Panc1 (cell line): ENCODE results near the gene STYK1. TPM values are rescaled to one million over a fixed set of nuclear protein-coding genes. Genes with fewer than 3 reads are reported as not detected.

Experiments used
- ATAC-seq: fragments of 200-7000 bp; cut with Tn5 transposase; 2 replicates; pipeline ENCODE4 v1.9.1; 2020; ENCODE audit warnings: mild to moderate bottlenecking, moderate library complexity
- BruUV-seq: library from RNA; stranded (reverse); fragments of 400-500 nt; replicated peaks from 2 replicates; lab custom pipeline; 2021; lab: Mats Ljungman, UMichigan
- CTCF ChIA-PET: fragments of 300-600 bp; sonication (Branson Sonifier 250); formaldehyde crosslinking; loops from one replicate; lab custom pipeline; 2022; ENCODE audit warnings: antibody characterized with exemption; lab: Charles Lee
- POLR2A ChIA-PET: fragments of 300-600 bp; sonication (Branson Sonifier 250); formaldehyde crosslinking; loops from one replicate; lab custom pipeline; 2022; ENCODE audit warnings: antibody characterized with exemption; lab: Charles Lee
- DNase-seq: peaks from one replicate; pipeline ENCODE4 v3.0.0-alpha.2; 2010; ENCODE audit warnings: low read depth, low spot score
- H3K27ac ChIP-seq: 2 replicates; pipeline ENCODE4 v1.5.1; 2011; ENCODE audit warnings: mild to moderate bottlenecking, low read length, inconsistent platforms
- H3K27me3 ChIP-seq: fragments of 200-500 bp; sonication (Bioruptor generic); 2 replicates; pipeline ENCODE4 v1.6.0; 2014; ENCODE audit warnings: low read length, inconsistent platforms; ENCODE audit not compliant: control insufficient read depth, insufficient read depth
- H3K36me3 ChIP-seq: fragments of 200-500 bp; sonication (Bioruptor generic); 2 replicates; pipeline ENCODE4 v1.5.1; 2014; ENCODE audit warnings: inconsistent platforms, mild to moderate bottlenecking, low read length, moderate library complexity; ENCODE audit not compliant: control insufficient read depth, insufficient read depth
- H3K4me1 ChIP-seq: 2 replicates; pipeline ENCODE4 v1.5.1; 2011; ENCODE audit warnings: inconsistent platforms, mild to moderate bottlenecking, low read length, moderate library complexity; ENCODE audit not compliant: control insufficient read depth, insufficient read depth
- H3K4me3 ChIP-seq, 2 experiments: 2 replicates each; pipeline ENCODE4 v1.5.1; 2011 to 2012; ENCODE audit warnings: low read depth in 2 of 2, low read length in 2 of 2, mild to moderate bottlenecking in 2 of 2, inconsistent platforms in 1 of 2, moderate library complexity in 1 of 2
- H3K9me3 ChIP-seq: fragments of 200-500 bp; sonication (Bioruptor generic); 2 replicates; pipeline ENCODE4 v1.5.1; 2014; ENCODE audit warnings: low read depth, mild to moderate bottlenecking, inconsistent platforms, low read length, moderate library complexity; ENCODE audit not compliant: control insufficient read depth, insufficient read depth
- POLR2AphosphoS5 ChIP-seq: IDR thresholded peaks from 2 replicates; pipeline ENCODE4 v1.6.1; 2012; ENCODE audit warnings: mild to moderate bottlenecking, low read depth, low read length, moderate library complexity
- SIN3A ChIP-seq: IDR thresholded peaks from 2 replicates; pipeline ENCODE4 v1.6.1; 2012; ENCODE audit warnings: low read depth, mild to moderate bottlenecking, low read length, moderate library complexity, borderline replicate concordance; ENCODE audit not compliant: insufficient read depth
- TCF7L2 ChIP-seq: IDR thresholded peaks from 2 replicates; pipeline ENCODE4 v1.6.1; 2011; ENCODE audit warnings: mild to moderate bottlenecking, low read depth, low read length, inconsistent platforms
- in situ Hi-C: cut with HindIII; loops from 2 replicates; pipeline ENCODE4 v1.10.0; 2016; ENCODE audit warnings: low sequenced_read_pairs, low pct_unique_long_range_greater_than_20kb
- intact Hi-C: fragments of 100-400 bp; cut with micrococcal nuclease; formaldehyde crosslinking; loops from one replicate; pipeline ENCODE4 v1.10.0; 2022; ENCODE audit not compliant: unreplicated experiment
- total RNA-seq: library from RNA; stranded (reverse); gene quantifications from one replicate; pipeline ENCODE4 v1.2.1, GENCODE V29; 2021; ENCODE audit not compliant: unreplicated experiment
- TF ChIP-seq, protein P1 (sequence below): fragments of 450-650 bp; IDR thresholded peaks from 2 replicates; pipeline ENCODE4 v1.5.1; 2017; ENCODE audit warnings: mild to moderate bottlenecking
- TF ChIP-seq, protein P2 (sequence below), 2 experiments: IDR thresholded peaks; 2 replicates each; pipeline ENCODE4 v1.6.1; 2011 to 2012; ENCODE audit warnings: low read depth in 2 of 2, control low read depth in 1 of 2, low read length in 1 of 2, mild to moderate bottlenecking in 1 of 2, moderate library complexity in 1 of 2; ENCODE audit not compliant: insufficient read depth in 1 of 2

Gene STYK1
- total RNA-seq, 1 experiment from 2014 or later, result 0.85 TPM

DNA sequence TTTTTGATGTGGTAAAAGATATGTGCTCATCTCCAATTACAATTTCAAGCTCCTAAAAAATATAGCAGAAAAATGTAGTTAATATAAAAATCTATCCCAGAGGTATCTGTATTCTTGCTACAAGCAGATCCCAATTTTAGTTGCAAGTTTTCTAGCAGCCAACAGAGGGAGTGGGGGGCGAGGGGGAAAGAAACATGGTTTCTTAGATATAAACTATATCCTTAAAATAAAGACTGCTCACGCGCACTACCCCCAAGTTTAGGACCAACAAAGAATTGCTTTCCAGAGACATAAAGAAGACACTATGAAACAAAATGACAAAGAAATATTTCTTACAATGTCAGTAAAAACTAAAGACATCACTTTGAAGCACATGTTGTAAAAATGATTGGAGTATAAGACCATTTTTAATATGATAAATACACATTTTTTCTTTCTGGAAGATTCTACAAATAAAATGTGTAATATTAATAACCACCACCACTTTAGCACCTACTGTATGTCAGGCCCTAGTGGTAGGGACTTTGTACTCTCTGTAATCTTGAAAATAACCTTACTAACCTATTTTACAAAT is 65.9 kb downstream of the STYK1 start:
- no TSS peak for BruUV-seq
- DNase-seq, result no peak
- in situ Hi-C loops, result no loop called here

DNA sequence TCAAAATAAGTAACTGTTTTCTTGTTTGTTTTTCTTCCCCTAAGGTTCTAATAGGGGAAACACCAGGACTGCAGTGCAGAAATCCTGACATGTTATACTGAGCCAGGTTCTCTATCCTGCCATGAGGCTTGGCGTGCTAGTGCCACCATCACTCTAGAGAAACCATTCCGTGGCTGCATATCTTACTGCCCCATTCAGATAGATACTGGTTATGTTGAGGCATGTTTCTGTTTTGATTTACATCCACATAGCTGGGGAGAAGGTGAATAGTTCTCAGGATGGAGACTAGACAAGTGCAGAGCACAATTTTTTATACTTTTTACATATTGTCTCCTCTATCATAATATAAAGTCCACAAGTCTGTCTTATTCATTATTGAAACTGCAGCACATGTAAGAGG is 72.0 kb downstream of the STYK1 start:
- TF ChIP-seq POLR2AphosphoS5, result no peak
- no peak for TF ChIP-seq TCF7L2
- TF ChIP-seq, protein P1, sequence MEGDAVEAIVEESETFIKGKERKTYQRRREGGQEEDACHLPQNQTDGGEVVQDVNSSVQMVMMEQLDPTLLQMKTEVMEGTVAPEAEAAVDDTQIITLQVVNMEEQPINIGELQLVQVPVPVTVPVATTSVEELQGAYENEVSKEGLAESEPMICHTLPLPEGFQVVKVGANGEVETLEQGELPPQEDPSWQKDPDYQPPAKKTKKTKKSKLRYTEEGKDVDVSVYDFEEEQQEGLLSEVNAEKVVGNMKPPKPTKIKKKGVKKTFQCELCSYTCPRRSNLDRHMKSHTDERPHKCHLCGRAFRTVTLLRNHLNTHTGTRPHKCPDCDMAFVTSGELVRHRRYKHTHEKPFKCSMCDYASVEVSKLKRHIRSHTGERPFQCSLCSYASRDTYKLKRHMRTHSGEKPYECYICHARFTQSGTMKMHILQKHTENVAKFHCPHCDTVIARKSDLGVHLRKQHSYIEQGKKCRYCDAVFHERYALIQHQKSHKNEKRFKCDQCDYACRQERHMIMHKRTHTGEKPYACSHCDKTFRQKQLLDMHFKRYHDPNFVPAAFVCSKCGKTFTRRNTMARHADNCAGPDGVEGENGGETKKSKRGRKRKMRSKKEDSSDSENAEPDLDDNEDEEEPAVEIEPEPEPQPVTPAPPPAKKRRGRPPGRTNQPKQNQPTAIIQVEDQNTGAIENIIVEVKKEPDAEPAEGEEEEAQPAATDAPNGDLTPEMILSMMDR, result no peak
- no peak for TF ChIP-seq SIN3A
- TF ChIP-seq, protein P2, sequence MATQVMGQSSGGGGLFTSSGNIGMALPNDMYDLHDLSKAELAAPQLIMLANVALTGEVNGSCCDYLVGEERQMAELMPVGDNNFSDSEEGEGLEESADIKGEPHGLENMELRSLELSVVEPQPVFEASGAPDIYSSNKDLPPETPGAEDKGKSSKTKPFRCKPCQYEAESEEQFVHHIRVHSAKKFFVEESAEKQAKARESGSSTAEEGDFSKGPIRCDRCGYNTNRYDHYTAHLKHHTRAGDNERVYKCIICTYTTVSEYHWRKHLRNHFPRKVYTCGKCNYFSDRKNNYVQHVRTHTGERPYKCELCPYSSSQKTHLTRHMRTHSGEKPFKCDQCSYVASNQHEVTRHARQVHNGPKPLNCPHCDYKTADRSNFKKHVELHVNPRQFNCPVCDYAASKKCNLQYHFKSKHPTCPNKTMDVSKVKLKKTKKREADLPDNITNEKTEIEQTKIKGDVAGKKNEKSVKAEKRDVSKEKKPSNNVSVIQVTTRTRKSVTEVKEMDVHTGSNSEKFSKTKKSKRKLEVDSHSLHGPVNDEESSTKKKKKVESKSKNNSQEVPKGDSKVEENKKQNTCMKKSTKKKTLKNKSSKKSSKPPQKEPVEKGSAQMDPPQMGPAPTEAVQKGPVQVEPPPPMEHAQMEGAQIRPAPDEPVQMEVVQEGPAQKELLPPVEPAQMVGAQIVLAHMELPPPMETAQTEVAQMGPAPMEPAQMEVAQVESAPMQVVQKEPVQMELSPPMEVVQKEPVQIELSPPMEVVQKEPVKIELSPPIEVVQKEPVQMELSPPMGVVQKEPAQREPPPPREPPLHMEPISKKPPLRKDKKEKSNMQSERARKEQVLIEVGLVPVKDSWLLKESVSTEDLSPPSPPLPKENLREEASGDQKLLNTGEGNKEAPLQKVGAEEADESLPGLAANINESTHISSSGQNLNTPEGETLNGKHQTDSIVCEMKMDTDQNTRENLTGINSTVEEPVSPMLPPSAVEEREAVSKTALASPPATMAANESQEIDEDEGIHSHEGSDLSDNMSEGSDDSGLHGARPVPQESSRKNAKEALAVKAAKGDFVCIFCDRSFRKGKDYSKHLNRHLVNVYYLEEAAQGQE (IDR thresholded peaks at IDR 0.05; ENCODE audit: insufficient read depth in 1 of 2, low read depth in 2 of 2, low read length in 1 of 2), result no peak
- intact Hi-C loops, result loop anchor here (10.0 kb wide), 1 partner anchor 73 kb away; the partner anchor contains the start of gene STYK1
- ChIA-PET CTCF (no interaction called here), POLR2A (no interaction called here)
- ATAC-seq, result no peak
- no peak for DNase-seq
- Histone ChIP-seq H3K36me3 (peaks cover 2% of the 10 kb centered on the region), H3K27me3 (no peaks in the 10 kb centered on the region), H3K4me1 (no peaks in the 10 kb centered on the region), H3K27ac (no peak overlapping the region), H3K4me3 (no peak overlapping the region), H3K9me3 (no peaks in the 10 kb centered on the region)
- in situ Hi-C loops, result no loop called here
- no TSS peak for BruUV-seq

More for the DNA sequence above, 65.9 kb downstream of the STYK1 start:
- no peaks in the 10 kb centered on the region for H3K9me3 ChIP-seq
- no peaks in the 10 kb centered on the region for H3K27me3 ChIP-seq
- TF ChIP-seq, protein P1, result peak; percentile 36; the same call in 1 of the 2 replicates
- TF ChIP-seq SIN3A (no peak), TCF7L2 (no peak), POLR2AphosphoS5 (no peak)
- TF ChIP-seq, protein P2 (IDR thresholded peaks at IDR 0.05; ENCODE audit: insufficient read depth in 1 of 2, low read depth in 2 of 2, low read length in 1 of 2), result no peak
- ChIA-PET POLR2A (no interaction called here), CTCF (no interaction called here)
- H3K4me1 ChIP-seq, result no peaks in the 10 kb centered on the region; the same call in 1 of the 2 replicates
- H3K27ac ChIP-seq, result no peak overlapping the region
- H3K36me3 ChIP-seq, result peaks cover 24% of the 10 kb centered on the region
- H3K4me3 ChIP-seq, result no peak overlapping the region
- ATAC-seq, result no peak
- intact Hi-C loops, result loop anchor here (10.0 kb wide), 1 partner anchor 67 kb away; the partner anchor contains the start of gene STYK1
